Measurements from ENCODE around the gene PARD3.
"Not testable (repeated sequence)": the region's sequence is repeated elsewhere in the genome, so short reads cannot be mapped to it uniquely, and the experiment has no call there.

PARD3 gene

DNA sequence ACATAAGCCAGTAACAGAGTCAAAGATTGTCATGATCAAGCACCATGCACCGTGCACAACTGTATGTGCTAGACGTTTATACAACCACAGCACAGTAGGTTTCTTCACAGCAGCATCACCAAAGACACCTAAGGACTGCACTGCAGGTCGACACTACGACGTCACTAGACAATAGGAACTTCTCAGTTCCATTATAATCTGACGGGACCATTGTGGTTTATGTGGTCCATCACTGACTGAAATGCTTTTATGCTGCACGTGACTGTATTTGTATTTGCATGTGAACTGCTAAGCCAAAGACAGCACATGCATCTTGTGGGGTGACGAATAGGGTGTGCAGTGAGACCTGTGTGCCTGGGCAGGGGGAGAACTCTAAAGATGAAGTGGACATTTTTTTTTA, 164.9 kb downstream of the PARD3 start:
- no peak for DNase-seq (ENCODE audit: low read depth, low spot score)

DNA sequence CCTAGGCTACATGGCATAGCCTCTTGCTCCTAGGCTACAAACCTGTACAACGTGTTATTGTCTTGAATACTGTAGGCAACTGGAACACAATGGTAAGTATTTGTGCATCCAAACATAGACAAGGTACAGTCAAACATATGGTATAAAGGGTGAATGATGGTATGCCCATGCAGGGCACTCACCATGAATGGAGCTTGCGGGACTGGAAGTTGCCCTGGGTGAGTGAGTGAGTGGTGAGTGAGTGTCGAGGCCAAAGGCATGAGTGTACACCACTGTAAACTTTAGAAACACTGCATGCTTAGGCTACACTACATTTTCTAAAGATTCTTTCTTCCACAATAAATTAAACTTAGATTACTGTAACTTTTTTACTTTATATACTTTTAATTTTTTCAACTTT, 165.7 kb downstream of the PARD3 start:
- DNase-seq (ENCODE audit: low read depth, low spot score) = no peak

DNA sequence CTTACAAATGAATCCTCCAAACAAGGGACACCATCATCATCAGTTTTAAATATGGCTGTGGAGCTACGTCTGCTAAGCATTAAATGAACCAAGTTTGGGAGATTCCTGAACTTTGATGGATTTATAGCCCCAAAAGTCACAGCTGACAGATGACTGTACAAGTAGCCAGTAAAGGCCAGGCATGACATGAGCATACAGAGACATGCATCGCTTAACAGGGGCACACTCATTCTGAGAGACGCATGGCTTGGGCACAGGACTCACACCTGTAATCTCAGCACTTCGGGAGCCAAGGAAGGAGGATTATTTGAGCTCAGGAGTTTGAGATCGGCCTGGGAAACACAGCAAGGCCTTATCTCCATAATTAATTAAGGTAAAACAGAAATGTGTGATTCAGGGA, 166.2 kb downstream of the PARD3 start:
- no peak for DNase-seq (ENCODE audit: low read depth, low spot score)

DNA sequence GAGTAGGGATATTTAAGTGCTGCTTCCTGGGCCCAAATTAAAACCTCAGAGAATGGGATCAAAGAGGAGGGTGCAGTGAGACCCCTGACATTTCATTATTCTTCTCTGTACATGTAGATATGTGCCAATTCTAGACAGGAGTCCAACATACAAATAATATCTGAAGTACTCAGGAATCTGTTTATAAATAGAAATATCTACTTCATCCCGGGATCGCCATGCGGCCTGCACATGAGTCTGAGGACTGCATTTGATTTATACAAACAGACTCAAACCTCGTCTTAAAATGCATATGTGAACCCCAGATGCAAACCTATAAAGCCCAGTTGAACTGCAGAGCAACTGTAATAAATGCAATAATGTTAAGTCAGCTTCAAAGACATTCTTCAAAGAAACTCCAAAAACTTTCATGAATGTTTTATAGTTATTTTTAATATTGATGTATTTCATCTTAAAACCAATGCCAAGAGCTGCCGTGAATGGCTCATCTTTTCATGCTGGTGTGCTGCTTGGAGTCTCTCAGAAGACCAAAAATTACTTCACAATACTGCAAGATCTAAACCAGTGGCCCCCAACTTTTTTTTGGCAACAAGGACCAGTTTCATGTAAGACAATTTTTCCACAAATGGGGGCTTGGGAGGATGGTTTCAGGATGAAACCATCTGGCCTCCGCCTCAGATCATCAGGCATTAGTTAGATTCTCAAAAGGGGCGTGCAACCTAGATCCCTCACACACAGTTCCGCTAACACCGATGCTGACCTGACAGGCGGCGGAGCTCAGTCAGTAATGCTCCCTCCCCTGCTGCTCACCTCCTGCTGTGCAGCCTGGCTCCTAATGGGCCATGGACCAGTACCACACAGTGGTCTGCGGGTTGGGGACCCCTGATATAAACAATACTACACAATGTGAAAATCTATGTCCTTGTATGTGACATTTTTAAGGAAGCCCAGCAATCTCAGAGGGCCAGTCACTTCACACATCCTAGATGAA, 166.9 kb downstream of the PARD3 start:
- no peak for DNase-seq (ENCODE audit: low read depth, low spot score)

DNA sequence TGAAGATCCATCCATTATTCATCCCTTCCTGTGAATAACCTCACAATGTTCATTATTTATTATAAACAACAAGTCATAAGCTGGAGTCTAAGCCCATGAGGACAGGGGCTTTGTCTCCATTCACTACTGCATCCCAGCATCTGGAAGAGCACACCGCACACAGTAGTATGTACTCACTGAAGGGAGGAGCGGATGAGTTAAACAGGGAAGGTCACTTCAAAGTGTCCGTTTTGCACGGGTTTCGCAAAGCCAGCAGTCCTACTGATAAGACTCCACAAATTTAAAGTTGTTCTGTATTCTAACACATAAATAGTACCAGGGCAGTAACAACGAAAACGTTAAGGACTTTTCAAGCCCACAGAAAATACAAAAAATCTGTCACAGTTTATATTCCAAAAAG, 167.9 kb downstream of the PARD3 start:
- DNase-seq (ENCODE audit: low read depth, low spot score) = no peak

DNA sequence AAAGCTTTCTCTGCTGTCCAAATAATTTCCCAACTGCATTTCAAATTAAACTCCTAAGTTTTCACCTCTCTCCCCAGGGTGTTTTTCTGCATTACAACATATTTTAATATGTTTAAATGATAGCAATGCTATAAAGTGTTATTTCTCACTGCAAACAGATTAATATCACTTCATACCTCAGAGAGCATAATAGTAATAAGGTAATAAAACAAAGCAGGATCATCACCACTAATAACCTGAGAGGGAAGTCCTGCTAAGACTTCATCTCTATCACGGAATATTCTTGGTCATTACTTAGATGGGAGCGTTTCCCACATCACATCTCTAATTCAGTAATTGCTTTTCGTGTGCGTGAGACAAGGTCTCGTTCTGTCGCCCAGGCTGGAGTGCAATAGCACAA, 168.8 kb downstream of the PARD3 start:
- no peak for DNase-seq (ENCODE audit: low read depth, low spot score)

DNA sequence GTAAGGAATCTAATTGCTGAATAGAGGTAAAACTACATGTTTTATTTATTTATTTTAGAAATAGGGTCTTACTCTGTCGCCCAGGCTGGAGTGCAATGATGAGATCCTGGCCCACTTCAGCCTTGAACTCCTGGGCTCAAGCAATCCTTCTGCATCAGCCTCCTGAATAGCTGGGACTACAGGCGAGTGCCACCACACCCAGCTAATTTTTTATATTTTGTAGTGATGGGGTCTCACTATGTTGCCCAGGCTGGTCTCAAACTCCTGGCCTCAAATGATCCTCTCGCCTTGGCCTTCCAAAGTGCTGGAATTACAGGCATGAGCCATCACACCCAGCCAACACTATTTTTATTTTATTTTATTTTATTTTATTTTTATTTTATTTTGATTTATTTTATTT, 170.3 kb downstream of the PARD3 start:
- DNase-seq (ENCODE audit: low read depth, low spot score) = not testable (repeated sequence)

DNA sequence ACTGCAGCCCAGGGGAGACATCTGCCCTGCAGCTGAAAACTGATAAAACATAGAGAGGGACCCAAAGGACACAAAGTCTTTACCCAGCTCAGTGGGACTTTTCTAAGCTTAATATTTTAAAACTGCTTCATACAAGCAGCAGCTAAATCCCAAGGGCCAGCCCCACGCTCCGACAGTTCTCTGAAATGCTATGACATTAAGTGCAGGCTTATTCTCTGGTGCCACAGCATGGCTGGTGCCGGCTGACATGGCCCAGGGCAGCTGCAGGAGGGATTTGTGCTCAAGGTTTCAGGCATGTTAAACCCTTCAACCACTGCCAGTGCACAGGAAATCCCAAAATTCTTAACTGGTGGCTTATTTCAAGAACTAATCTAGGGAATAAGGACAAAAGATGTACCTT, 170.9 kb downstream of the PARD3 start:
- no peak for DNase-seq (ENCODE audit: low read depth, low spot score)

DNA sequence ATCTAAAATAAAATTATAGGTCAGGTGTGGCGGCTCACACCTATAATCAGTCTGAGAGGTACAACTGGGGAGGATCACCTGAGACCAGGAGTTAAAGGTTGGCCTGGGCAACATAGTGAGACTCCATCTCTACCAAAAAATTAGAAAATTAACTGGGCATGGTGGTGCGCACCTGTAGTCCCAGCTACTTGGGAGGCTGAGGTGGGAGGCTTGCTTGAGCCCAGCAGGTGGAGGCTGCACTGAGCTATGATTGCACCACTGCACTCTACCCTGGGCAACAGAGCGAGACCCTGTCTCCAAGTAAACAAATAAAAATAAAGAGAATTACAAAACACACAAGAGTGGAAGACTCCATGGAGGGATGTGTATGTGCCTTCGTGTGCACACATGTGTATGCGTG, 171.5 kb downstream of the PARD3 start:
- DNase-seq (ENCODE audit: low read depth, low spot score) = no peak

DNA sequence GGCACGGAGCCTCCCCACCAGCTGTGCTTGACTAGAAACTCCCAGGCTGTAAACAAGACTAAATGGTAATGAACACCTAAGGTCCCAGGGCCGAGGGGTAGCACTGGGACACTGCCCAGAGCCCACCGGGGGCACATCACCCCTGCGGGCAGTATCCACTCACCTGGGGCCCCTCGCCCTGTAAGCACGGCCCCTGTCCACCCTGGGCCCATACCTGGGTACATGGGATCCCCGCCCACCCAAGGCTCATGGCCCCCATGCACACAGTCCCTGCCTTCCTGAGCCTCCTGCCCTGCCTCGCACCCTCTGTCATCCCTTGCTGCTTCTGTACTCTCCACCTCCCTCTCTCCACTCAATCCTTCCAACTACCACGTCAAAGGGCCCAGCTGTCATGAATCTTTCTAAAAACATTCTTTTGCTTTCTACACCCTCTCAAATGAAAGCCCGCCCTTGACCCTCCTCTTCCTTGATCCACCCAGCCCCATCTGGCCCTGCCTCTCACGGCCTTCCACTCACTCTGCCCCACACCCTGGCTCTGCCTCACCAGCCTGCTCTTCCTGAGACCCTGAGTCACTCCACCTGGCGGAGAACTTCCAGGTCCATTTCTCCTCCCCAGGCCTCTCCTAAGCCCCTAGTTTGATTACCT, 173.1 kb downstream of the PARD3 start:
- DNase-seq (ENCODE audit: low read depth, low spot score) = no peak

DNA sequence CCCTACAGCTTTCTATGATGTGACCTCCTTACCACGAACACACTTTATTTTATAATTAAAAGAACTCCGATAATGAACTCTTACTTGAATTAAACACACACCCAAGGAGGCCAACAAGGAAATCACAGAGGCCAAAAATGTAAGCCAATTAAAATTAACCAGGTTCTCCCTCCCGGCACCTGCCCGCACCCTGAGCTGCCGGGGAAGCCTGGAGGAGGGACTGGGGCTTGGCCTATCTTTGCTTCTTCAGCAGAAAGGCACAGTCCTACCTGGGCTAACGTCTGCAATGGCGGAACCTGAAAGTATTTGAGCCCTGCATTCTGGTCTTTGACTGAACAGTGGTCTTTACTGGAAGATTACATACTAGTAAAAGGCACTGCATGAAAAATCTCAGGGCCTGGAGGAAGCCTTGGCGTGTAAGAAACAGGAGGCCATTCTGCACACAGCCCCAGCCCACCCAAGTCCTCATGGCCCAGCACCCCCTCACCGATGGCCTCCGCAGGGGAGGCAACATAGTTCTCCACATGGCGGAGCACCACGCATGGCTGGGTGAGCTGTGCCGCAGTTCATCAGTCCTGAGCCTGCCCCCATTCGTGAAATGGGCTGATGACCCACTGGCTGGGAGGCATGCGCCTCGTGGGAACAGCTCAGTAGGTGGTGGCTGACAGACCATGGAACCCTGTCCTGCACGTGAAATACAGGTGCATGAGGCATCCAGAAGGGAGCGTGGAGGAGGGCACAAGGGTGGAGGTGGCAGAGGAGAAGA, 173.8 kb downstream of the PARD3 start:
- no peak for DNase-seq (ENCODE audit: low read depth, low spot score)

DNA sequence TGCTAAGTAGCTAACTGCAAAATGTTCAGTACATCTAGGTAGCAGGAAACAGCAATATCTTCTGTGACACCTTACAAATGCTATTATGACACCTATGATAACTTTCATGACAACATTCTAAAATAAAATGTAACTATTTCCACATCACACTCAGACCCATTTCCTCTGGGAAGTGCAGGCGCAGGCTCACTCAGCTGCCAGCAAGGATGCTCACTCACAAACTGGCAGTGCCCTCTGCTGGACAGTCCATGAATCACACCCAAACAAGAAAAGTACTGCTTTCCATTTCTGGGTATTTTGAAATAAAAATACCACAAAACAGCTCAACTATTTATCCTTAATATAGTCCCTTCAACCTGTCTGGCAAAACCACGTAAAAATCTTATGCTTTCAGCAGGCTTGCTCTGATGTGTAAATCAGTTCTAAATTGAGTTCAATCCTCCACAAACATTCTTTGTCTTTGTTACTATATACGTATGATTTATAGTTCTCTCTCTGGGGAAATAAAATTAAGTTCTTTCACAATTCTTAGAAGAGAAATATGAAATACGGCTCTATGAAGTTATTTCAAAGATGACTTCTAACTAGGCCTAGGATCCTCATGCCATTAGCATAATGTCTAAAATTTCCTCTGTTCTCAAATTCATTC, 176.6 kb downstream of the PARD3 start:
- peak; percentile 42 for DNase-seq (ENCODE audit: low read depth, low spot score)

DNA sequence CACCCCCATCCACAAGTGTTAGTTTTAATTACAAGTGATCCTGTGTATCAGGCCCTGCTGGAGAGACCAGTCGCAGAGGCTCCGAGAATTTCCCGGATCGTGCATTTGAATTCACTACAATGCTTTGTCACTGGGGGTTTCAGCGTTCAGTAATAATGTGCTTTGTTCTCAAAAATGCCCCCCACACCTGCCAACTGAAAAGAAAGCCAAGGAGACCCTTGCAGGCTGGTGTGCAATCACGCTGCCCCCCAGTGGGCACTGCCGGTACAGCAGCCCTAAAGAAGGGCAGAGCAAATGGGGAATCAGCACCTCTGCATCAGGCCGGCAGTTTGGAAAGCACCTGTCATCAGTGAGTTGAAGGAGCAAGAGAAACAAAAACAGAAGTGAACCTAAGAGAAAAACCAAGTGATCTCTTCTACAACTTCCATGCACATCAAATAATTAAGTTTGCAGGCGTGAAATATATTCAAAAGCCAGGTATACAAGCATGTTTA, 177.6 kb downstream of the PARD3 start:
- DNase-seq (ENCODE audit: low read depth, low spot score) = no peak

DNA sequence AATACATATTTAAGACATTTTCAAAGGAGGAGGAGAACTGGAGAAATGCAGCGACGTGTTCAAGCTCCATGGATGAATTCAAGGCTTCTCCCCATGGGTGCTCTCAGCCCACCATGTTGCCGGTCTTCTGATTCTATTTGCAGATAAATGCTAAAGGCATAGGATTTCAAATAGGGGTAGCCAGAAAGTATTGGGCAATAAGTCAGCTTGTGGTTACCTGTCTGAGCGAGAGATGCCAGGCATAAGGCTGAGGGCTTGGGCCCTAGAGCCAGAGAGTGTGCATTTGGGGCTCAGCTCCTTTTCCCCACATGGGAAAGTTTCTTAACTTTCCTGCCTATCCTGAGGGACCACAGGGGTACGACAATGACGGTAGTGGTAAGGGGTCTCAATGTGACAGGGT, 180.0 kb downstream of the PARD3 start:
- DNase-seq (ENCODE audit: low read depth, low spot score) = no peak

DNA sequence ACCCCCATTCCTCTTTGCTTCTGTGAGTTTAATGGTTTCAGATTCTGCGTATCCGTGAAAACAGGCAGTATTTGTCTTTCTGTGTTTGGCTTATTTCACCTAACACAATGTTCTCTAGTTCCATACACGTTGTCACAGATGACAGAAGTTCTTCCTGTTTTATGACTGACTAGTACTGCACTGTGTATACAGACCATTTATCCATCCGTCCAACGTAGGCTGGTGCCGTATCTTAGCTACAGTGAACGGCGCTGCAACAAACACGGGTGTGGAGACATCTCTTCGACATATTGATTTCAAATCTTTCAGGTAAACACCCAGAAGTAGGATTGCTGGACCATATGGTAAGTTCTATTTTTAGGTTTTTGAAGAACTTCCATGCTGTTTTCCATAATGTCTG, 181.7 kb downstream of the PARD3 start:
- DNase-seq (ENCODE audit: low read depth, low spot score) = no peak

DNA sequence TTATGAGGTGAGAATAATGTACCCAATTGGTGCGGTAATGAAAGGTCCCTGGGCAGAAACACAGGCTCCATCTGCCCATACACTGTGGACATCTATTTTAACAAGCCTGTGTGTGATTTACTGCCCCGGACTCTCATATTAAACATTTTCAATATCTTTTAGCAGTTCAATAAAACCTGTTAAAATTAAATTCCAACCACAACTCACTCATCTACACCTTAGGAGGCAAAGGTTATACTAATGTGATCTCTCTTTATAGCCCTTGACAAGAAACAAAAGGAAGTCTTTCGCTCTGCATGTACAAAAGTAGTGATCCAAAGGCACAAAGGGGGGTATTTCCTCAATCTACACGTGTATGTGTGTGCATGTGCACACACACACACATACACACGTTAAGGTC, 186.0 kb downstream of the PARD3 start:
- no peak for DNase-seq (ENCODE audit: low read depth, low spot score)

DNA sequence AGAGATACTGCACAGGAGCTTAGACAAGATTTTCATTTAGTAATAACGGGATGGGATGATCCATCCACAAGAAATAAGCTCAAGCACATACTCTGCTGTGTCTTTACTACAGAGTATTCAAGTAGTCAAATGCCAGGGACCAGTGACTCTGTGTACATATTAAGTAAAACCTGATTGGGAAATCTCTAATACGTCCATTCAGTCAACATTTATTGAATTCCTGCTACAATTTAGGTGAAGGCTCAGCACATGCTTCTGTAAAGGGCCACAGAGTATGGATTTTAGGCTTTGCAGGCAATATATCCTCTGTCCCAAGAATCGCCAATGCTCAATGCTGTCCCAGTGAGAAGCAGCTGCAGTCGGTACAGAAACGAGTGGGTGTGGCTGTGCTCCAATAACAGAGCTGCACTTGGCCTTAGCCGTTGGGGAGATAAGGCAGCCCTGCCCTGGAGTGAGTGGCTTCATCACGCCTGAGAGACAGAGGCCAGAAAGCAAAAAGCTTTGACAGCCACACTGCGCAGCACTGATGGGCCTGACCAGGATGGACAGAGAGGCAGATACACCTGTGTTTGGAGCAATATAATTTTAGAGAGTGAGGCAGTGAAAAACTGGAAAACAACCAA, 186.8 kb downstream of the PARD3 start:
- no peak for DNase-seq (ENCODE audit: low read depth, low spot score)

DNA sequence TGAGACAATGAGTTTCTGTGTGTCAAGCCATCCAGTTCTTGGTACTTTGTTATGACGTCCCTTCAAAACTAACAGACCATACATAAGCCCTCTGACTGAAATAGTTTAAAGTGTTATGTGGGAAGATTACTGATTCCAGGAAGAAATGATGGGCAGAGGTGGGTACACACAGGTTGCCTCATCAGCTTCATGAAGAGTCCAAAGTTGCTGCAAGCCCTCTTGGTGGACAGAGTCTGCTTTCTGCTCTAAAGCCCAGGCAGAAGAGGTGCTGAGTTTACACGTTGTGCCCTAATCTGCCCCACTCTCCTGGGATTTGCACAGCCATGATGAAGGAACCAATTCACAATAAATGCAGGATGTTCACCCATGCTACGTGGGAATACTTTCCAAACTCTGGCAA, 187.4 kb downstream of the PARD3 start:
- no peak for DNase-seq (ENCODE audit: low read depth, low spot score)

DNA sequence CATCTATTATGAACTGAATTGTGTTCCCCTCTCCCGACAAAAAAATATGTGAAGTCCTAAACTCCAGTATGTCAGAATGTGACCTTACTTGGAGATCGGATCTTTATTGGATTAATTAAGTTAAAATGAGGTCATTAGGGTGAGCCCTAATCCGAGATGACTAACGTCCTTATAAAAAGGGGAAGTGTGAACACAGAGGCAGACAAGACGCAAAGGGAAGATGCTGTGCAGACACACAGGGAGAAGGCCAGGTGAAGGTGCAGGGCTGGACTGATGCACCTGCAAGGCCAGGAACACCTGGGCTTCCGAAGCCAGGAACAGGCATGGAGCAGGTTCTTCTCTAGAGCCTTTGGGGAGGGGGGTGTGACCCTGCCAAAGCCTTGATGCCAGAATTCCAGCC, 187.8 kb downstream of the PARD3 start:
- no peak for DNase-seq (ENCODE audit: low read depth, low spot score)

DNA sequence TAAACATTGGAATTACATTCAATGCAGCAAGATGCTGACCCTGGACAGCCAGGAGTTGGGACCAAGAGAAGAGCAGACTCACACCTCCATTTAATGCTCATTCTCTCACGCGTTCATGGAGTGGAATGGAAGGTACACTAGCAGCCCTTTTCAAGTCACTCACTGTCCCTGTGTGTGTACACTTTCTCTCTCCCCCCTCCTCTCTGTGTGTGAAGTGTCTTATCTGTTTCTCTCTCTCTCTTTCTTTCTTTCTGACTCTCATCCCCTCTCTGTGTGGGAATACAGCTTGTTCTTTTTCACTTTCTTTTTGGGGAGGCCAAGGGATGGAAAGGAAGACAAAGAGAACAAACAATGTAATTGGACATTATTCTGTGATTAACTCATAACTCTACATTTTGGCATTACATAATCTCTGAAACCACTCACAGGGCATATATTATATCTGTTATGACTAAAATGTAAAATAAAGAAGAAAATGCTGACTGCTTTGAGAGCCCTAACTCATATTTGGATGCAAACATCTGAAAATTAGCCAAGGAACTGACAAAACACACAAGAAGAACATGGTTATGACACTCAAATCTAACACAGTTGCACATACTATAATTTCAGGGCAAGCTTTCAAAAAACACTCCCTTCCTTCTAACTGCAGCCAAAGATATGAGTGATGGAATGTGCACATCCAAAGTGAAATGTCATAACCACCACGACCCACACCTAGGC, 188.8 kb downstream of the PARD3 start:
- DNase-seq (ENCODE audit: low read depth, low spot score) = no peak
